ENCODE results near the gene RPL18.

RPL18 gene

GRCh38 chr19:48630296-48631063, 11.5 kb upstream of the RPL18 start:
- DNase-seq (ENCODE audit: low spot score): no peak

DNA sequence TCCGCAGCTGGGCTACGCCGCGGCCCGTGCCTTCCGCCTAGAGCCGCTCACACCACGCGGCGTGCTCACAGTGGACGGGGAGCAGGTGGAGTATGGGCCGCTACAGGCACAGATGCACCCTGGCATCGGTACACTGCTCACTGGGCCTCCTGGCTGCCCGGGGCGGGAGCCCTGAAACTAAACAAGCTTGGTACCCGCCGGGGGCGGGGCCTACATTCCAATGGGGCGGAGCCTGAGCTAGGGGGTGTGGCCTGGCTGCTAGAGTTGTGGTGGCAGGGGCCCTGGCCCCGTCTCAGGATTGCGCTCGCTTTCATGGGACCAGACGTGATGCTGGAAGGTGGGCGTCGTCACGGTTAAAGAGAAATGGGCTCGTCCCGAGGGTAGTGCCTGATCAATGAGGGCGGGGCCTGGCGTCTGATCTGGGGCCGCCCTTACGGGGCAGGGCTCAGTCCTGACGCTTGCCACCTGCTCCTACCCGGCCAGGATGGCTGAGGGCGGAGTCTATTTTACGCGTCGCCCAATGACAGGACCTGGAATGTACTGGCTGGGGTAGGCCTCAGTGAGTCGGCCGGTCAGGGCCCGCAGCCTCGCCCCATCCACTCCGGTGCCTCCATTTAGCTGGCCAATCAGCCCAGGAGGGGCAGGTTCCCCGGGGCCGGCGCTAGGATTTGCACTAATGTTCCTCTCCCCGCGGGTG, 10.8 kb upstream of the RPL18 start:
- no peak for DNase-seq (ENCODE audit: low spot score)

GRCh38 chr19:48629297-48629598, 10.3 kb upstream of the RPL18 start:
- DNase-seq (ENCODE audit: low spot score): no peak

DNA sequence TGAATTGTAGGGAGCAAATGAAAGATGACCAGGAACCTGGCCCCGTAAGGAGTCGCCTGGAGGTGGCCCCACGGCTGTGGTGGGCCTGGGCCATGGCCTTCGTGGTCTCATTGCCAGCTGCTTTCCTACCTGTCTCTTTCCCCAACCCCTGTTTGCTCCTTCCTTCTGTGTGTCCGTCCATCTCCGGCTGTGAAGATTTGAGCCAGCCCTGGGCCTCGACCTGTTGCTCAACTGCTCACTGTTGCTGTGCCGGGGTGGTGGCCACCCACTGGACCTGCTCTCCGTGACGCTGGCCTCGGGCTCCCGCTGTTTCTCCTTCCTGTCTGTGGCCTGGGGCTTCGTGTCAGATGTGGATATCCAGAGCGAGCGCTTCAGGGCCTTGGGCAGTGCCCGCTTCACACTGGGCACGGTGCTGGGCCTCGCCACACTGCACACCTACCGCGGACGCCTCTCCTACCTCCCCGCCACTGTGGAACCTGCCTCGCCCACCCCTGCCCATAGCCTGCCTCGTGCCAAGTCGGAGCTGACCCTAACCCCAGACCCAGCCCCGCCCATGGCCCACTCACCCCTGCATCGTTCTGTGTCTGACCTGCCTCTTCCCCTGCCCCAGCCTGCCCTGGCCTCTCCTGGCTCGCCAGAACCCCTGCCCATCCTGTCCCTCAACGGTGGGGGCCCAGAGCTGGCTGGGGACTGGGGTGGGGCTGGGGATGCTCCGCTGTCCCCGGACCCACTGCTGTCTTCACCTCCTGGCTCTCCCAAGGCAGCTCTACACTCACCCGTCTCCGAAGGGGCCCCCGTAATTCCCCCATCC, 9.7 kb upstream of the RPL18 start:
- no peak for DNase-seq (ENCODE audit: low spot score)

- DNase-seq (ENCODE audit: low spot score): no peak
Measured at GRCh38 chr19:48627865-48628314, 8.9 kb upstream of the RPL18 start.

GRCh38 chr19:48627201-48627864, 8.4 kb upstream of the RPL18 start:
- DNase-seq (ENCODE audit: low spot score): no peak

- no peak for DNase-seq (ENCODE audit: low spot score)
Measured at GRCh38 chr19:48625891-48626327, 6.9 kb upstream of the RPL18 start.

DNA sequence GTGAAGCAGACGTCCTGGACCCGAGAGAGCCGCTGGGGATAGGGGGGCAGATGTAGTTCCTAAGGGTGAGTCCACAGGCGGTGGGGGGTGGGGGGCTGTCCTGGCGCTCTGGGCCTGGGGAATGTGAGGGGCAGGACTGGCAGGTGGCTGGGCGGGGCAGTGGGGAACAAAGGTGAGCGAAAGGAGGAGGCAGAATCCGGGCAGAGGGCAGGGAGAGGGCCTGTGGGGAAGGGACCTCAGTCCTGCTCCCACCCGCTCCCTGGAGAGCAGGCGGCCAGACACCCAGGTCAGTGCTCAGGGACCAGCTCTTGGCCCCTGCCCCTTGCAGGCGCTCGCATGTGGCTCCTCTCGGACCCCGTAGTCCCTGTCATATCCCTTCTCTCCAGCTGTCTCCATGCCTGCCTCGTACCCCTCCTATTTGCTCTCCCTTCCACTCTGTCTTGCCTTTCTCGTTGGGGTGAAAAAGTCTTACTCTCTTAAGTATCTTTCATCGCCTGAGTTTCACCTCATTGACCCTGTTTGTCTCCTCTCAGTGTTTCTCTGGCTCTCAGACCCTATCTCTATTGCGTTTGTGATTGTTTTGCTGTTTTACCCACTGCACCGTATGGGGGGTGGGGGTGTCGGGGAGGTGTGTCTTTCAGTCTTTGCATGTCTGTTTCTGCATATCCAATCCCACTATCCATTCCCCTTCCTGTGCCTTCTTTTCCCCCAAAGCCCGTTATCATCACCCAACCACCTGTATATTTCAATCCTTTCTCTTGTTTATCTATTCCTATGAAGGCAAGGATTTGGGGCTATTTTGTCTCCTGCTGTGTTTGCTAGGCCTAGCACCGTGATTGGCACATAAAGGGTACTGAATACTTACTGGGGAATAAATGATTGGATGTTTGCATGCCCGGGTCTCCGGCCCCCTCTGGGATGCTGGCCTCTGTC, 6.1 kb upstream of the RPL18 start:
- no peak for DNase-seq (ENCODE audit: low spot score)

- DNase-seq (ENCODE audit: low spot score): peak; percentile 98
Measured at GRCh38 chr19:48624067-48624594, 5.2 kb upstream of the RPL18 start.

DNA sequence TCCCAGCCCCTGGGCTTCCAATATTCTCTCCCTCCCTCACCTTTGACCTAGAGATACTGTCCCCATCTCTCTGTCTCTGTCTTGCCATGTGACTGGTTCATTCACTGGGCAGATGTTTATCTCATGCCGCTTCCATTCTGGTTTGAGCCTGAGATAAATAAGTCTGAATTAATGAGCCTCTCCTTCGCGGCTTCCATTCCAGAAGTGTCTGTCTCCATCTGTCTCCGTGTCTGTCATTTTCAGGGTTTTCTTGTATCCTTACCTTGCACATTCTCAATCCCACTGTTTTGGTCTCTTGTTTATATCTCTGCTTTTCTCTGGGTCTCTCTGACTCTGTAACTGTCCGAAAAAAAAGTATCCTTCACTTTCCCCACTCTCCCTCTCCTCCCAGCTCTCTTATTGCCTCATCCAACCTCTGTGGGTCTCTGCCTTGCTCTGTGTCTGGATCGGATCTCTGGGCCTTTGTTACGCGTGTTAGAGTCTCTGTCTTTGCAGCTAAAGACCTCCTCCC, 4.6 kb upstream of the RPL18 start:
- no peak for DNase-seq (ENCODE audit: low spot score)

GRCh38 chr19:48619692-48620585, 961 bp upstream of the RPL18 start:
- DNase-seq (ENCODE audit: low spot score): no peak

- DNase-seq (ENCODE audit: low spot score): no peak
Measured at GRCh38 chr19:48618278-48618915, 581 bp downstream of the RPL18 start.

DNA sequence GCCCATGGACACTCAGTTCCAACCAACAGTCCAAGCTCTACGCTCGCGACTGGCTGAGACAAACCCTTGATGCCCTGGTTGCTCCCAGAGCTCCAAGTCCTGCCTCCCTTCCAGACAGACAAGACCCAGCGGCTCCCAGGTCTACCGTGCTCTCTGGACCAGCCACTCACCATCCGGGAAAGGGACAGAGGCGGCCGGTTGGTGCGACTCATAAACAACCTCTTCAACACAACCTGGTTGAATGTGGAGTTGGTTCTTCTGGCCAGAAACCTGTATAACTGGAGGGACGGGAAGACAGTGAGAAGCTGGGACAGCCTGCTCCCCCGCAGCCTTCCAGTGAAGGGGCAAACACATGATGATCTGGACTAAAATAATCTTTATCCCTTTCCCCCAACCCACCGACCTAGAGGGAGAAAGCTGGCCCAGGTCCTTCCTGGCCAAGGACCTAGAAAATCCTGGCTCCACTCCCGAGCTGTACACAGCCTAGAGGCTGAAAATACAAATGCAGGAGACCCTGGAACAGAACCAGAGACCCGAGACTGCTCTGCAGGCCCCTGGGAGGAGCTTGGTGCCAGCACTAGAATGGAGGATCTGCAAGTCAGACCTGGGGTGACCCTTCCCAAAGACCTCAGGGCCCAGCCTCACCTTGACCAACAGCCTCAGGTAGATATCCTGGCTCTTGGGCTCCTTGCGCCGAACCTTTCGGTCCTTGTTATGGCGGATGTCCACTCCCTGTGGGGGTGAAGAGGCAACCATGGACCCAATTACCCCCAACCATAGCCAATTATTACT, 1.6 kb downstream of the RPL18 start:
- no peak for DNase-seq (ENCODE audit: low spot score)

DNA sequence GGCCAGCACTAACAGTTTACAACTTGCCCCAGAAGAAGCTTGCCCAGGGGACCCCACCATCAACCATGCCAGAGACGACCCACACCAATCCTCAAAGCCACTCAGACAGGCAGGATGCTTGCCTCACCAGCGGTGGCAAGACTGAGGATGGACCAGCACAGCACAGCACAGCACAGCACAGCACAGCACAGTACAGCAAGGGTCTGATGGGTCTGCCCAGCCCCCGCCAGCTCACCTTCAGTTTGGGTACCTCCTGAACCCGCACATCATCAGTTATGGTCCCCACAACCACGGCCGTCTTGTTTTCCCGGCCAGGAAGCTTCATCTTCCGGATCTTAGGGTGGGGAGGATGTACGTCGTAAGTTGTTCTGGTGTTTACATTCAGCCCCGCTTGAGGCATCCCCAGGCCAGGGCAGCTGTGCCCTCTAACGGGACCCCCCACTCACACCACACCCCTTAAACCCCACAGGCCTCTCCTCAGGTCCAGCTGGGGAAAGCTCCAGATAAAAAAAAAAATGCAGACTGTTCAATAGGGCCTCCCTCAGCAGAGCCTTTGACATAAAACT, 2.4 kb downstream of the RPL18 start:
- no peak for DNase-seq (ENCODE audit: low spot score)

GRCh38 chr19:48616041-48616436, 2.9 kb downstream of the RPL18 start:
- DNase-seq (ENCODE audit: low spot score): no peak

DNA sequence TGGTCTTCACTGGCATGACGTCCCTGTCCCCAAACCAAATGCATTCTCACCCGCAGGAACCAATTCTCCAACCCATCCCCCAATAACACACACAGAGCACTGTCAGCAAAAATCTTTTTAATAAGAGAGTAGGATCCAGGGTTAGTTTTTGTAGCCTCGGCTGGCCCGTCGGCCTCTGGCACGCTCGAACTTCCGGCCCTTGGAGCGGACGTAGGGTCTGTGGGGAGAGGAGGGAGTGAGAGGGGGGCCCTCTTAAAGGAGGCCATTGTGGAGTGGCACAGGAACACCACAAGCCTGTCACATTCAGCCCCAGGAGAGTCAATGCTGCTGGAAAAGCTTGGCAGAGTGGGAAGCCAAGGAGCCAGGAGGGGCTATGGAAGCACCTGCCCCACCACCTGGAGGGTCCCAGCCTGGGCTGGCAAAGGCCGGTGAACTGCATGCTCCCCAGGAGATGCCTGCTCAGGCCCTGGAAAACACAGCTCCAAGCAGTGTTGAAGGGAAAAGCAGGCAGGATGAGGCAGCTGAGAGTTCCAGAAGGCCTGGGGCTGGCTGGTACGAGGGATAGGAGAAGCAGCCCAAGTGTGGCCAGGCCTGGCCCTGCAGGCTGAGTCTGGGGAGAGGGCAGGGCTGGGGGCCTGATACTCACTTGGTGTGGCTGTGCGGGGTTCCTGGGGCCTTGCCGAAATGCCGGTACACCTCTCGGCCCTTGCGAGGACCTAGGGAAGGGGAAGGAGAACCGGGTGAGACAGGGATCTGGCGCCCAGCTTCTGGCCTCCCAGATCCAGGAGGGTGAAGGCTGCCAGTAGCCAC, 3.5 kb downstream of the RPL18 start:
- DNase-seq (ENCODE audit: low spot score): no peak

Data from left forelimb (tissue), 1 donor.